SK-N-SH (cell line): ENCODE data around the gene SPDYE9. TPM values are rescaled to one million over a fixed set of nuclear protein-coding genes. Genes with fewer than 3 reads are reported as not detected.
"Not testable (repeated sequence)": the region's sequence is repeated elsewhere in the genome, so short reads cannot be mapped to it uniquely, and the experiment has no call there.

Experiments used
- CTCF ChIA-PET: fragments of 300-600, 350-600 bp; formaldehyde crosslinking; extraction: SDS; loops from one replicate; lab custom pipeline; 2021; lab: Yijun Ruan, JAX
- POLR2A ChIA-PET: fragments of 350-600 bp; sonication (Branson Sonifier 250); formaldehyde crosslinking; extraction: SDS; loops from one replicate; lab custom pipeline; 2020; ENCODE audit warnings: antibody characterized with exemption, inconsistent platforms; lab: Yijun Ruan, JAX
- DNase-seq: peaks from one replicate; pipeline ENCODE4 v3.0.0; 2012
- H2AFZ ChIP-seq: fragments of 200-600 bp; sonication (generic); 2 replicates; pipeline ENCODE4 v1.8.1; 2016; ENCODE audit warnings: antibody characterized with exemption, mild to moderate bottlenecking, low read depth
- H3F3A ChIP-seq: fragments of 200-600 bp; sonication (generic); replicated peaks from 2 replicates; pipeline ENCODE3; 2016; ENCODE audit warnings: antibody characterized with exemption, mild to moderate bottlenecking; ENCODE audit not compliant: insufficient read depth
- H3K27ac ChIP-seq, 2 experiments: fragments of 200-500 bp in 1 of 2; fragments of 200-600 bp in 1 of 2; sonication (Bioruptor generic) in 1 of 2; sonication (generic), shearing (Covaris generic) in 1 of 2; 2 replicates each; pipeline versions ENCODE4 v1.5.1 to v1.6.1; 2014 to 2016; ENCODE audit warnings: low read depth in 2 of 2, inconsistent platforms in 1 of 2, low read length in 1 of 2, mild to moderate bottlenecking in 1 of 2, mixed read lengths in 1 of 2
- H3K27me3 ChIP-seq: fragments of 200-600 bp; sonication (generic), shearing (Covaris generic); 2 replicates; pipeline ENCODE4 v1.6.1; 2016; ENCODE audit warnings: mixed run types; ENCODE audit not compliant: insufficient read depth
- H3K36me3 ChIP-seq, 2 experiments: fragments of 200-500 bp in 1 of 2; fragments of 200-600 bp in 1 of 2; sonication (Bioruptor generic) in 1 of 2; sonication (generic) in 1 of 2; replicated peaks in 1 of 2; 2 replicates each; pipeline versions ENCODE3 to v1.5.1; 2014 to 2016; ENCODE audit warnings: low read length in 1 of 2, mild to moderate bottlenecking in 1 of 2; ENCODE audit not compliant: insufficient read depth in 2 of 2, control insufficient read depth in 1 of 2
- H3K4me1 ChIP-seq, 2 experiments: fragments of 200-500 bp in 1 of 2; fragments of 200-600 bp in 1 of 2; sonication (Bioruptor generic) in 1 of 2; sonication (generic), shearing (Covaris generic) in 1 of 2; 2 replicates each; pipeline versions ENCODE4 v1.5.1 to v1.6.1; 2014 to 2016; ENCODE audit warnings: low read depth in 1 of 2, low read length in 1 of 2, mixed run types in 1 of 2; ENCODE audit not compliant: insufficient read depth in 2 of 2, control insufficient read depth in 1 of 2
- H3K4me2 ChIP-seq: fragments of 200-600 bp; sonication (generic), shearing (Covaris generic); 2 replicates; pipeline ENCODE4 v1.6.1; 2017; ENCODE audit warnings: mixed run types
- H3K4me3 ChIP-seq, 2 experiments: fragments of 200-500 bp in 1 of 2; fragments of 200-600 bp in 1 of 2; sonication (Bioruptor generic) in 1 of 2; sonication (generic), shearing (Covaris generic) in 1 of 2; 2 replicates each; pipeline versions ENCODE4 v1.5.1 to v1.8.1; 2014 to 2016; ENCODE audit warnings: low read depth in 2 of 2, inconsistent platforms in 1 of 2, low read length in 1 of 2, mild to moderate bottlenecking in 1 of 2, mixed read lengths in 1 of 2, moderate library complexity in 1 of 2
- H3K79me2 ChIP-seq: fragments of 200-600 bp; sonication (generic); 2 replicates; pipeline ENCODE4 v1.8.1; 2017; ENCODE audit warnings: mild to moderate bottlenecking; ENCODE audit not compliant: insufficient read depth
- H3K9ac ChIP-seq: fragments of 200-600 bp; sonication (generic); 2 replicates; pipeline ENCODE4 v1.6.1; 2017; ENCODE audit warnings: mixed run types
- H3K9me2 ChIP-seq: fragments of 200-600 bp; sonication (generic); 2 replicates; pipeline ENCODE4 v1.6.1; 2017; ENCODE audit warnings: mixed run types
- H3K9me3 ChIP-seq: fragments of 200-600 bp; sonication (generic); 2 replicates; pipeline ENCODE4 v1.6.1; 2017; ENCODE audit warnings: mixed run types, mild to moderate bottlenecking, moderate library complexity
- H4K20me1 ChIP-seq: fragments of 200-600 bp; sonication (generic); 2 replicates; pipeline ENCODE4 v1.6.1; 2017; ENCODE audit warnings: mild to moderate bottlenecking, mixed run types; ENCODE audit not compliant: insufficient read depth
- WGBS: methylation state at CpG from one replicate; pipeline ENCODE4 v1.1.6; 2017; ENCODE audit warnings: low lambda C conversion rate; 5-methylcytosine and 5-hydroxymethylcytosine counted together
- polyA plus RNA-seq, 3 experiments: library from polyadenylated mRNA; depleted of rRNA; stranded (reverse); fragments of >200 nt; gene quantifications; 2 replicates each; pipeline ENCODE4 v1.2.3, GENCODE V29; 2012
- small RNA-seq, 7 experiments: library from RNA; depleted of rRNA; stranded (forward); fragments of <200 nt; gene quantifications; one replicate each; pipeline ENCODE3, GENCODE V24; 2012

The SPDYE9 gene
- polyA plus RNA-seq, 1 of the 3 experiments (the other 2 are of a cell fraction), result 0.08 TPM

DNA sequence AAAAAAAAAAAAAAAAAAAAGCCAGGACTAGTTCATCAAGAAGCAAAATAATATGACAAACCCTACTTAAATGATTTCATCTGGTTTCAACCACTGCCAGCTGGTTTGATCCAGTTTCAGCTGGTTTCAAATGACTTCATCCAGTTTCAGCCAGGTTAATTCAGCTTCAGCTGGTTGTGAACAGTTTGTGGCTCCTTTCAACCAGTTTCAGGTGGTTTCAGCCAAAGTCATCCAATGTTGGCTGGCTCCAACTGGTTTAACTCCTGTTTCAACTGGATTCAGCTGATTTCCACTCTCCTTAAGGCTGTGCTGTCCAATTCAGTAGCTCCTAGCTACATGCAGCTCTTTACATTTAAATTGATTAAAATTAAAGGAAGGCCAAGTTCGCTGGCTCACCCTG, 32.3 kb upstream of the SPDYE9 start:
- H3K9me3 ChIP-seq, H3F3A ChIP-seq, POLR2A ChIA-PET, H3K27ac ChIP-seq, DNase-seq, CTCF ChIA-PET, H3K9me2 ChIP-seq, H3K36me3 ChIP-seq, H3K4me1 ChIP-seq, H3K4me2 ChIP-seq, H3K9ac ChIP-seq, H3K27me3 ChIP-seq, H3K79me2 ChIP-seq, H3K4me3 ChIP-seq, H4K20me1 ChIP-seq, H2AFZ ChIP-seq: not testable (repeated sequence)
- WGBS, result no CpG with 5 or more reads among the region's 1 CpG

- POLR2A ChIA-PET, H3K27ac ChIP-seq, H2AFZ ChIP-seq, H3K36me3 ChIP-seq, H3K4me1 ChIP-seq, H3K79me2 ChIP-seq, H3K9ac ChIP-seq, DNase-seq, CTCF ChIA-PET, H3K4me3 ChIP-seq, H3K27me3 ChIP-seq, H4K20me1 ChIP-seq, H3K9me3 ChIP-seq, H3F3A ChIP-seq, H3K9me2 ChIP-seq, H3K4me2 ChIP-seq: not testable (repeated sequence)
- no CpG with 5 or more reads among the region's 8 CpGs for WGBS
Measured at GRCh38 chr7:73057811-73058210, 28.0 kb downstream of the SPDYE9 start, which contains the start of gene SPDYE11. Gene SPDYE11 (minus strand): TSS chr7:73057911. CDS start chr7:73056111, 1,800 bp downstream.

GRCh38 chr7:73029666-73030065, 56.2 kb downstream of the SPDYE9 start, which contains the start of gene SPDYE8:
Gene SPDYE8 (minus strand): TSS chr7:73029766. CDS start chr7:73027966, 1,800 bp downstream.
- H3K4me3 ChIP-seq, H3K9me3 ChIP-seq, H2AFZ ChIP-seq, H3K4me1 ChIP-seq, H3K79me2 ChIP-seq, DNase-seq, H3K9ac ChIP-seq, CTCF ChIA-PET, H3K27me3 ChIP-seq, H4K20me1 ChIP-seq, H3K4me2 ChIP-seq, POLR2A ChIA-PET, H3K27ac ChIP-seq, H3K36me3 ChIP-seq, H3F3A ChIP-seq, H3K9me2 ChIP-seq: not testable (repeated sequence)
- no CpG with 5 or more reads among the region's 8 CpGs for WGBS

Small RNAs within 50 kb of the gene (small RNA-seq; reads per million reads assigned to genes)
- gene RF00019, result 0 reads per million in 7 experiments

Other genes starting within 250 kb of the SPDYE9 start
- gene POM121, start 160.9 kb downstream of the SPDYE9 start, polyA plus RNA-seq (2012; rRNA removed), result 8.3 and 14.0 TPM in 2 replicates
- 0.21 and 0.26 TPM in 2 replicates for gene TRIM74, start 116.6 kb downstream of the SPDYE9 start, polyA plus RNA-seq (2012; rRNA removed)
- not detected in 2 replicates for gene SPDYE8, start 56.3 kb downstream of the SPDYE9 start, polyA plus RNA-seq (2012; rRNA removed)
- gene SPDYE11, start 28.1 kb downstream of the SPDYE9 start, polyA plus RNA-seq (2012; rRNA removed), result not detected in 2 replicates
- 59.2 and 60.0 TPM in 2 replicates for gene NSUN5, start 222.8 kb upstream of the SPDYE9 start, polyA plus RNA-seq (2012; rRNA removed)
- gene TRIM50, start 242.0 kb upstream of the SPDYE9 start, polyA plus RNA-seq (2012; rRNA removed), result not detected in 2 replicates
- not detected in 2 replicates for gene FKBP6, start 242.1 kb upstream of the SPDYE9 start, polyA plus RNA-seq (2012; rRNA removed)